Measurements from ENCODE around the gene CC2D2A.
"Not testable (repeated sequence)": the region's sequence is repeated elsewhere in the genome, so short reads cannot be mapped to it uniquely, and the experiment has no call there.

CC2D2A gene

DNA sequence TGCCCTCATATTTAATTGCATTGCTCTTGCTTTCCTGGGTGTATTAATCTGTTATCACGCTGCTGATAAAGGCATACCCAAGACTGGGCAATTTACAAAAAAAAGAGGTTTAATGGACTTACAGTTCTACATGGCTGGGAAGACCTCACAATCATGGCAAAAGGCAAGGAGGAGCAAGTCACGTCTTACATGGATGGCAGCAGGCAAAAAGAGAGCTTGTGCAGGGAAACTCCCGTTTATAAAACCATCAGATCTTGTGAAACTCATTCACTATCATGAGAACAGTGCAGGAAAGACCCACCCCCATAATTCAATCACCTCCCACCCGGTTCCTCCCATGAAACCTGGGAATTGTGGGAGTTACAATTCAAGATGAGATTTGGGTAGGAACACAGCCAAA lies 48.0 kb downstream of the CC2D2A start:
- not testable (repeated sequence) for DNase-seq

GRCh38 chr4:15521442-15522039 lies 51.9 kb downstream of the CC2D2A start:
- no peak for DNase-seq

DNA sequence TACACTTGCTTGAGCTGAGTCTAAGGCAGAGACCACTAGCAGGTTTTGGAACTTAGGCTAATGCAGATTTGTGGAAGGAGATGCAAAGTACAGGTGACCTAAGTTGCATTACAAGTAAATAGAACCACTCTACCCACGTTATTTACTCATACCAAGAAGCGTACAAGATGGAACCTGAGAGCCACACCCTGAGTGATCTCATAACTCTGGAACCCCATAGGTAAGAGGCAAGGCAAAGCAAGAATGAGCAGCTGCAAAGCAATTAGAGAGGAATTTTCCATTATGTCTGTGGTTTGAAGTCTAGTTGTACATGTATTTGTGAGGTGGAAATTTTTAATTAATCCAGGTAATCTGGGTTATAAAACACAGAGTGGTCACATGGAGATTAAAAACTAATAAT lies 55.4 kb downstream of the CC2D2A start:
- DNase-seq: no peak

DNA sequence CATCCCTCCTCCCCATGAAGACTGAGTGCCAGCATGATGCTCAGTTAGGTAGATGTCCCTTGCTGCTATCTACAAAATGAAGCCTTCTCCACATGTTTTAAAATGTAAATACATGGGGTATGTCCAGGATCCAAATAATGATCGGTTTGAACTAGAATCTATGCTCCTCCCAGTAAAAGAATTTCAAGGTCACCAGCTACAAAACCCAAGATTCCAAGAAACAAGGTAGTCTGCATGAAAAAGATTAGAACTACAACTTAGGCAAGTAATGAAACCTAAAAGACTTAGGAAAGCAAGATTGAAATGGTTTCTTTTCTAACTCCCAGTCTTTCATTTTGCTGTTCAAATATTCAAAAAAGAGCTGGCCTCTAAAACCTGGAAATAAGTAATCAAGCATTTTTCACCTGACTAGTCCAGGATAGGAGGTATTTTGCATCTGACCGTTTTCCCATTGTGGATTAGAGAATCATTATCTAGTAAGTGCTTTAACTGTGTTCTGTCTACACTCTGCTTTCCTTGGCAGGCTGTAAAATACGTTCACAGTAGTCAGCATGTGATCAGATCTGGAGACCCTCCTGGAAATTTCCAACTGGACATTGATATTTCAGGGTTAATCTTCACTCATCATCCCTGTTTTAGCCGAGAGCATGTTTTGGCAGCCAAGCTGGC lies 57.4 kb downstream of the CC2D2A start:
- no peak for DNase-seq

DNA sequence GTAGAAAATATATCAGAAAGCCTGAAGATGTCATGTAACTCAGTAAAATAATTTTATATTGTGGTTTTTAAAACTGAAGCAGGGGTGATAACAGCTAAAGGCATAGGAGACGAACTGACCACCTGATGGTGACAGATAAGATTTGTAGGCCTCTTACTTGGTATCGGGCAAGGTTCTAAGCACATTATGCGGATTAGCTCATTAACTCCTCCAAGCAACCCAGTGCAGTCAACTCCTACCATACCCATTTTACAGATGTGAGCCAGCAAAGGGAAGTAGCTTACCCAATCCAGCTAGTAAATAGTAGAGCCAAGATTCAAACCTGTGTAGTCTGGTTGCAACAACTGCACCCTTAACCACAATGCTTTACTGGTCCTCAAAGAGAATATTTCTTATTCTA lies 62.1 kb downstream of the CC2D2A start:
- DNase-seq: no peak

- DNase-seq: no peak
Observed at GRCh38 chr4:15533817-15534216, 64.1 kb downstream of the CC2D2A start.

DNA sequence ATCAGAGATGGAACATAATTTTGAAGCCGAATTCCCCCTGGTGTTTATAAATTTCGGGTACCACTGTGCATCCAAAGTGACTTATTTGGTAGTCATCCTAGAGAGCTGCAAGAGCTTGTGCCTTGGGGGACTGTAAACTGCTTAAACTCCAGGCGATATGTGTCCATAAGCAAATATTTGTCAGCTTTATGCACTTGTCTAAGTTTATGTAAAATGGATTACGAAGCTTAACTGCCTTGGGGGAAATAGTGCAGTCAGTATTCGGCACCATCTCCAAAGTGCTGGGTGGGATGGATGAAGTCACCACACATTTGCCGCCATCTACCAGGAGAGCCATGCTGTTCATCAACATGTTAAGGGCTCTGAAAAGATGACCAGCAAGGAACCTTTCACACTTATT lies 65.9 kb downstream of the CC2D2A start:
- no peak for DNase-seq

DNA sequence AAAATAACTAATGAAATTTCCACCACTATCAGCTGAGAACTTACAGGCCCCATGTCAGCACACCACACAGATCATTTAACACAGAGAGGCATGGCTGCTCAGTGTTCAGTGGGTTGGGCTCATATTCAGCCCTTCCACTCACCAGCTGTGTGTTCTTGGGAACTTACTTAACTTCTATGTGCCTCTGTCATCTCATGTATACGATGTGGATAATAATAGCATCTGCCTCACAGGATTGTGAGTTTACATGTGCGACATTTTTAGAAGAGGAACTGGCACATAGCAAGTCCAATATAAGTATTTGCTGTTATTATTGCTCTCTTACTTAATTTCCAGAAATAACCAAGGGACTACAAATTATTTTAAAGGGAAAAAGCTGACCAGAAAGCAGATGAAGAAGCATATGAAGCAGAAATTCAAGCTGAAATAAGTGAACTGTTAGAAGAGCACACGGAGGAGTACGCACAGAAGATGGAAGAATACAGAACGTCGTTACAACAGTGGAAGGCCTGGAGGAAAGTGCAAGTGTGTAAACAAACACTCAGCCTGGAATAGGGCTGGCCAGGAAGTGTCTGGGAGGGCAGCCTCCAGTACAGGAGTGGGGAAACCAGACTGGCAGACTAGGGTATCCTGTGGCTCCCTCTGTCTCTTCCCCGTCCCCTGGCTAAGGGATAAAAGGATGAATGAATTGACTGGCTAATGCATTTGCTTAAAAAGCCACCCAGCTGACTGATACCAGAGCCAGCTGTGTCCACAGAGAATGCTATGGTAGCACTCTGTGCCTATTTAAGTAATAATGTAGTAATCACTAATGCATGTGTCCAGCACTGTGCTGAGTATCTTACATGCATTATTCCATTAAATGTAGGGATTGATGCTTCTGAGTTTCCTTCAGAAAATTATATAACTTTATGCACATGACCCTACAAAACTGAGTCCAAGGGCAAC lies 67.1 kb downstream of the CC2D2A start:
- no peak for DNase-seq

GRCh38 chr4:15541941-15542340 lies 72.3 kb downstream of the CC2D2A start:
- no peak for DNase-seq

DNA sequence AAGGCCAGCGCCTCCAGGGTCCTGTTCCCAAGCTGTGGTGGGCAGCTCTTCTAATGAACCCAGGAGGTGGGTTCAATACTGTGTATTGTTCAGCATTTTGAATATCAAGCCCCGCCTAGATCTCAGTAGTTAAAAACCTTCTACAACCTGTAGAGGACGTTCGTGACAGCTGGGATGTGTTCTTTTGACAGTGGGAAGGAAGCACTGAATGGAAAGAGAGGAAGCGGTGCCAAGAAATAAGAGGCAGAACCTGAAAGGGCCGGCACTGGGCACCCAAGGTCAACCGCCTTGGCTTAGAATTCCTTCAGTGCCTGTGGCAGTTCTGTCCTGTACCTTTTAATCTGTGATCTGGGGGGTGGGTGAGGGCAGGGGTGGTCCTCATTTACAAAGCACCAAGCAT lies 73.1 kb downstream of the CC2D2A start:
- DNase-seq: no peak

DNA sequence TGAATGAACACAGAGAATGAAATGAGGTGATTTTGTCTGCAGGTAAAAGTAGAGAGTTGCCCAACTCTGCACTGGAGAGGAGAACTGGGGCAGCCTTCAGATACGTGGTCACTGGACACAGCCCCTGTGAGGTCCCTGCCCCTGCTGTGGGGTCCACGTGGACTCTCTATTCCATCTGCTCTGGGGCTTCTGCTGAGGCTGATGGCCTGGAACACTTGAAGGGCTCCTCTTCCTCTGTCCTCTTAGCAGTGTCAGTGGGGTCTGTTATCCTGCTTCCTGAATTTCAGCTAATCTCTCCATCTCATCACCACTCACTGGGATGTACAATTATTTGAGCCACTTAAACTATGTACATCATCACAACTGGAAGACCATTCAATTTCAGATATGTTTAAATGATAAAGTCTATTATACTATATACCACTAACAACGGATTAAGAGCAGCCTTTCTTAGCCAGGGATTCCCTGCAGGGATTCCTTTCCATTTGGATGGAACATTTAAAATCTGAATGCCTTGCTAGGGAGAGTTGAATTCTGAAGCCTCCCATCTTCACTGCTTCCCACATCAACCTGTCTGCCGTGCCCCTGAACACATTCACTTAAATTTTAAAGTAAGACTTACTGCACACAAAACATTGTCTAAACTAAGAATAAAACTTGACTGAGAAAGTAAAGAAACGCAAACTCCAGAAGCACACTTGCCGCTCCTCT lies 74.0 kb downstream of the CC2D2A start:
- no peak for DNase-seq

- DNase-seq: no peak
Observed at GRCh38 chr4:15544248-15544729, 74.6 kb downstream of the CC2D2A start.

DNA sequence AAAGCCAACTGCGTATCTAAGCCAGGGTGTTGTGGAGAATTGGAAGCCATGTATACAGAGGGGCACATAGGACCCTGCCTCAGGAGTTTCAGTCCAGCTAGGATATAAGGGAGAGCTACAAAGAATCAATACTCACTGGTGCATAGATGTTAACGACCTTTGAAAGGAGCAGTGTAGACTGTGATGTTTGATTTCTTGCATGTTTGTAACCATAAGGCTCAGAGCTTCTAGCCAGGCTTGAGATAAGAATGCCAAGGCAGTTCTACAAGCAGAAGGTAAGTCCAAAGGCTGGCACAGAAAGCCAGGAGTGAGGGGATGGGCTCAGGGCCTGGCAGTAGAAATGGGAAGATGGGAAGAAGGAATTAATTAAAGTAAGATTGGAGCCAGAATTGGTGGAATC lies 75.7 kb downstream of the CC2D2A start:
- DNase-seq: no peak

- DNase-seq: no peak
Observed at GRCh38 chr4:15547392-15547791, 77.7 kb downstream of the CC2D2A start.

DNA sequence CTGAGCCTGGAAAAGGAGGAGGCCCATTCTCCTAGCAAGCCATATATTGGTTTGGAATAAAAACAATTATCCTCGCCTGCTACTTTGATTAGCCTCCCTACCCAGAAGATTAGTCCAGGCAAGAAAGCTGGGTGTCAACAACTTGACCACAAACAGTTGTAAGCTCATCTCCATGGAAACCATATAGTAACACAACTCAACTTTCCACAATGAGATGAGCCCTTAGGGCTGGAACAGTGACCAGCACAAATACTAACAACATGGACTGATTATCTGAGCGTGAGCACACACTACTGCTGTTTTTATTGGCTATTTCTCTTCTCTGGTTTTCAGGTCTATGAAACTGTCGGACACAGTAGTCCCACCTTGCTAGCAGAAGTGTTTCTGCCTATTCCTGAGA lies 80.8 kb downstream of the CC2D2A start:
- no peak for DNase-seq

- no peak for DNase-seq
Observed at GRCh38 chr4:15551740-15552446, 82.2 kb downstream of the CC2D2A start.

DNA sequence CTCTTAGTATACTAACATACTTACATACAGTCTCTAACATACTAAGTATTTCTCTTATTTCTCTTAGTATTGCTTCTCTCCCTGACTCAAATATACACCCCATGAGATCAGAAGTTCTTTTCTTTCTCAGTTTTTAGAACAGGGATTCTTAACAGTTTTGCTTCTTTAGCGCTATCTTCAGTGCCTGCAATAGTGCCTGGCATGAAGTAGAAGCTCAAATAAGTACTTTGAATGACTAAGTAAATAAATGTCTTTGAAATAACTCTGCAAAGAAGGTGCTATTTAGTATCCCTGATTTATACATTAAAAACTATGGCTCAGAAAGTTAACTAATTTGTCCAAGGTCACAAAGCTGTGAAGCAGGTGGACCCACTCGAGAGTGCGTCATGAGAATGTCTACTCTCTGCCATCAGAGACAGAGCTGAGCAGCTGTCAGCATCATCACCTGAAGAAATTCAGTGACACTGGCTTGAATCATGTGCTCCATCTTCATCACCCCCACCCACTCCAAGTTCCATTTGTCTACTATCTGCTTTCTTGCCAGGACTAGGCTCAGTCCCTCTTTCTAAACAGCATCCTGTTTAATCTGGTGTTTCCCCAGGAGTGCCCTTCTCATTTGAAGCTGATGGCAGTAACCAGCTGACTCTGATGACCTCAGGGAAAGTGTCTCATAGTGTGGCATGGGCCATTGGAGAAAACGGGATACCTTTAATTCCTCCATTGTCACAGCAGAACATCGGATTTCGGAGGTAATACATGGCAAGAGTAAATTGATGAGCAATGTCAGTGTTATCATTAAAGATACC lies 83.1 kb downstream of the CC2D2A start:
- DNase-seq: no peak

DNA sequence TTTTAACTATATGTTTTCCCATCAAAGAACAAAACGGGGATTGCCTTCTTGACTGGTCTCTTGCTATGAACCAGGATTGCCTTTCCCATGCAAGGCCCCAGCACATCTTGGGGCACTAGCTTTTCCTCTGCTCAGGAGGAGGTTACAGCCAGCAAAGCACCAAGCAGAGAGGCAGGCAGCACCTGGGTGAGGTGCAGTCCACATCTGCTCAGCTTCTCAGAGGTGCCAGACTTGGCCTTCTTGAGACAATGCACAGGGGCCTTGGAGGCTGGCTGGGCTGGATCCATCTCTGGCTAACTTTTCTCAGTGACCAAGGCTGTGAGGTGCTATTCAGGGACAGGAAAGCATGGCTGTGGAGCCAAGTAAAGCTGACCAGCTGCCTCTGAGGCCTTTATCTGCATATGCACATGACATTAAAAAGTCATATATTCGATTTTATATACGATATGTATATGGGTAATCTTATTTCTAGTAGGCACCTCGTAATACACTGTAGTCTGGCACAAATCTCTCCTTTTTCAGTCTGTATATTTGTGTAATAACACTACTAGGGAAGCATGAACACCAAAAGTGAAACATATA lies 86.9 kb downstream of the CC2D2A start:
- no peak for DNase-seq

GRCh38 chr4:15557786-15558550 lies 88.3 kb downstream of the CC2D2A start:
- DNase-seq: no peak

DNA sequence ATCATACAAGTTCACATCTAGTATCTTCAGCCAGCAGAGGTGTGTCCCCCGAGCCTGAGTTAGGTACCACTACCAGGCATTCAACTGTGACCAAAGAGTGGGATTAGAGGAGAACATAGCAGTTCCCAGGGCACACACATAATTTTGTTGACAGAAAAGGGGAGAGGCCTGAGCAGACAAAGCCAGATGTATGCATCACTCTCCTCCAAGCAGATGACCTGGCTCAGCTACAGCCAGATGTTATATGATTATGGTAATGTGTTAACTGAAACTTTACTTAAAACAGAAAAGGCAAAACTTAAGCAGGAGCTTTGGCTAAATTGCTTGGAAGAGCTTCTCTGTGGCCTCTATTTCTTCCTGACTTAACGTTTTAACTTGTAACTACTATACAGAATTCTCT lies 88.9 kb downstream of the CC2D2A start:
- no peak for DNase-seq
